ENCODE results near the gene FN1. TPM values are rescaled to one million over a fixed set of nuclear protein-coding genes. Genes with fewer than 3 reads are reported as not detected.

The FN1 gene
- total and polyA plus RNA-seq, 2 donors (not counting 3 experiments of a cell fraction or from before 2014, with no cell fraction given): 3,221 to 3,740 TPM

DNA sequence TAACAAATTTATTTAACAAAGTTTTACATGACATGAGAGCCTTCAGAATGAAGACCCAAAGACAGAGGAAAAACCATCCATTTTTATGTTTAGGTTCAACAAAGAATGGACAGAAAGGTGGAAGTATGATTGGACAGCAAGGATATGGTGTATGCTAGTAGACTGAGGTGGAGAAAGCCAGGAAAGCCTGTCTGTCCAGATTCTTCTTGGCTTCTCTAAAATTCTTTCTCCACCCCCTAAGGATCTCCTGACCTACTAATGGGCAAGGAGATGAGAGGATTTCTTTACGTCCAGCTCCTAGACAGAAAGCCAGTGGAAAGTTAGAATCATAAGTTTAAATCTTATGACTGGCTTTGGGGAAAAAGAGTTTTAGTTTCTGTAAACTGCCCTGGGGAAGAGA lies 121.0 kb downstream of the FN1 start:
- FAIRE-seq (no peak), DNase-seq (ENCODE audit: low read depth, low spot score) (no peak)
- ChIA-PET POLR2A (no interaction called here), CTCF (no interaction called here)
- Histone ChIP-seq H3K4me1 (ENCODE audit: control insufficient read depth, extremely low read depth, insufficient read depth, low read length) (peaks cover 10% of the 10 kb centered on the region), H4K20me1 (replicated peaks; ENCODE audit: control insufficient read depth, extremely low read depth, insufficient read depth, low read length) (no peaks in the 10 kb centered on the region), H3K36me3 (ENCODE audit: control insufficient read depth in 2 of 2, extremely low read depth in 1 of 2, insufficient read depth in 2 of 2, low read length in 2 of 2) (peaks cover 0 to 4% of the 10 kb centered on the region in 2 experiments), H3K9ac (replicated peaks; ENCODE audit: extremely low read depth, insufficient read depth, low read length) (no peak overlapping the region), H3K9me3 (replicated peaks; ENCODE audit: control insufficient read depth, insufficient read depth, low read length) (no peaks in the 10 kb centered on the region), H3K27ac (ENCODE audit: insufficient read depth, low read depth, low read length) (no peak overlapping the region), H3K4me2 (ENCODE audit: insufficient read depth, low read length) (no peak overlapping the region), H3K27me3 (ENCODE audit: control insufficient read depth in 2 of 2, insufficient read depth in 2 of 2, low read length in 2 of 2) (no peaks in the 10 kb centered on the region), H3K4me3 (replicated peaks in 1 of 3; ENCODE audit: insufficient read depth in 1 of 3, low read depth in 1 of 3, low read length in 3 of 3) (no peak overlapping the region), H3K9me1 (replicated peaks; ENCODE audit: control insufficient read depth, extremely low read depth, insufficient read depth, low read length) (no peaks in the 10 kb centered on the region), H2AFZ (ENCODE audit: low read depth, low read length) (no peak overlapping the region), H3K79me2 (ENCODE audit: control insufficient read depth, insufficient read depth, low read length) (peaks cover 5% of the 10 kb centered on the region)
- no peak for TF ChIP-seq POLR2A (IDR thresholded peaks at IDR 0.05; ENCODE audit: low read depth, low read length)
- no peak for TF ChIP-seq POLR2AphosphoS5 (IDR thresholded peaks at IDR 0.05; ENCODE audit: insufficient read depth, low read depth, low read length)
- TF ChIP-seq EZH2 (IDR thresholded peaks at IDR 0.05; ENCODE audit: borderline replicate concordance, low read depth, low read length, severe bottlenecking): no peak
- no peak for TF ChIP-seq JUN (IDR thresholded peaks at IDR 0.05; ENCODE audit: borderline replicate concordance, insufficient read depth, insufficient read length, low read depth)
- no peak for TF ChIP-seq FOS (IDR thresholded peaks at IDR 0.05; ENCODE audit: borderline replicate concordance, insufficient read depth, low read length)
- no peak for TF ChIP-seq GATA2 (IDR thresholded peaks at IDR 0.05; ENCODE audit: insufficient read depth, insufficient read length, low read depth, low read length)
- no peak for TF ChIP-seq MYC (IDR thresholded peaks at IDR 0.05; ENCODE audit: low read depth, low read length)
- TF ChIP-seq, protein P1, sequence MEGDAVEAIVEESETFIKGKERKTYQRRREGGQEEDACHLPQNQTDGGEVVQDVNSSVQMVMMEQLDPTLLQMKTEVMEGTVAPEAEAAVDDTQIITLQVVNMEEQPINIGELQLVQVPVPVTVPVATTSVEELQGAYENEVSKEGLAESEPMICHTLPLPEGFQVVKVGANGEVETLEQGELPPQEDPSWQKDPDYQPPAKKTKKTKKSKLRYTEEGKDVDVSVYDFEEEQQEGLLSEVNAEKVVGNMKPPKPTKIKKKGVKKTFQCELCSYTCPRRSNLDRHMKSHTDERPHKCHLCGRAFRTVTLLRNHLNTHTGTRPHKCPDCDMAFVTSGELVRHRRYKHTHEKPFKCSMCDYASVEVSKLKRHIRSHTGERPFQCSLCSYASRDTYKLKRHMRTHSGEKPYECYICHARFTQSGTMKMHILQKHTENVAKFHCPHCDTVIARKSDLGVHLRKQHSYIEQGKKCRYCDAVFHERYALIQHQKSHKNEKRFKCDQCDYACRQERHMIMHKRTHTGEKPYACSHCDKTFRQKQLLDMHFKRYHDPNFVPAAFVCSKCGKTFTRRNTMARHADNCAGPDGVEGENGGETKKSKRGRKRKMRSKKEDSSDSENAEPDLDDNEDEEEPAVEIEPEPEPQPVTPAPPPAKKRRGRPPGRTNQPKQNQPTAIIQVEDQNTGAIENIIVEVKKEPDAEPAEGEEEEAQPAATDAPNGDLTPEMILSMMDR (IDR thresholded peaks at IDR 0.05; ENCODE audit: extremely low read depth in 1 of 2, insufficient read depth in 1 of 2, low read depth in 1 of 2, low read length in 2 of 2): no peak
- TF ChIP-seq, protein P2, sequence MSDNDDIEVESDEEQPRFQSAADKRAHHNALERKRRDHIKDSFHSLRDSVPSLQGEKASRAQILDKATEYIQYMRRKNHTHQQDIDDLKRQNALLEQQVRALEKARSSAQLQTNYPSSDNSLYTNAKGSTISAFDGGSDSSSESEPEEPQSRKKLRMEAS (IDR thresholded peaks at IDR 0.05; ENCODE audit: insufficient read depth, insufficient read length): no peak
- dilution Hi-C loops (cut with MboI; ENCODE audit: extremely low pct_ligation_motif_present, low sequenced_read_pairs) (no loop called here), intact Hi-C loops (cut with micrococcal nuclease) (no loop called here)
- BruUV-seq (replicated peaks): no TSS peak

All from endothelial cell of umbilical vein (primary cell).